ENCODE measurements around the gene WIPF2. TPM values are rescaled to one million over a fixed set of nuclear protein-coding genes. Genes with fewer than 3 reads are reported as not detected.

WIPF2 gene
- total RNA-seq, 1 experiment from 2014 or later, result 6.0 TPM

DNA sequence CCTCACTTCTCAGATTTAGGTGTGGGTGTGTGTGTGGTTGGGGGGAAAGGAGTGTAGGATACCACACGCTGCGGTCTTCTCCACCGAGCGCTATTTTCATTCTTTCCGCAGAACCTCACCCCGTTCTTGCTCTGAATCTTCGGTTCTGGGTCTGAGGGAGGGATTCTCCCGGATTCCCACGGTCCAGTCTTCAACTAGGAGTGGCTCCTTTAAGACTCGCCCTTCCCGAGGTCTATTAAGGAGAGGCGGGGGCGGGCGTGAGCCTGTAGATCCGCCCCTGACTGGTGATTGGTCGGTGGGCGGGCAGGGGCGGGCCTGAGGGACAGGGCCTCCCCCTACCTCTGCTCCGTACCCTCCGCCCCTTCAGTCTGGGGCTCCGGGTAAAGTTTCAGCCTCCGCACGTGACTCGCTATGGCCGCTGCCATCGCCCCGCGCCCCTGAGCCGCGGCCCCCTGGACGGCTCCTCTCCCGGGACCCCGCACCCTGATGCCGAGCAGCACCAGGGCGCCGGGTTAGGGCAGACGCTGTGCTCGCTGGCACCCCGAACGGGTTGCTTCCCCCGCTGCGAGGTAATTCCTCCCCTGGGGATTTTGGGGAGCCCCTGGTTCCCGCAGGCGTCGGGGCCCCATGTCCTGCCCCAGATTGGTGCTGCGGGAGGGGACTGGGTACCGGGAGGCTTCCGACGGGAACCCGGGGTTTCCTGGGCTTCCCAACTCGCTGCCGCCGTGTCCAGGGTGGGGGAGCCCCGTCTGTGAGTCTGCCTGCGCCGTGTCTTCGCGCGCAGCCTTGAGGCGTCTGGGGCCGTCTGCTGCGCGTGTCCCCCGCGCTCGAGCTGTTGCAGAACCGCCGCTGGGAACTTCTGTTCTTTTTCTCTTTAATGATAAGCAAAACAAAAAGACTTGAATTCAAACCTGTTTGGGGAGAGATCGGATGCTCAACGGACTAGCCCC lies 99.1 kb downstream of the WIPF2 start:
- Histone ChIP-seq H3K79me2 (ENCODE audit: low read length) (peaks cover 54% of the 10 kb centered on the region), H3K4me3 (ENCODE audit: low read length) (peak overlapping the region; percentile 99), H3F3A (ENCODE audit: low read length, unreplicated experiment) (no peaks in the 10 kb centered on the region), H3K4me2 (ENCODE audit: low read length) (peak overlapping the region; percentile 93), H3K27ac (ENCODE audit: low read length) (peak overlapping the region; percentile 83), H4K20me1 (ENCODE audit: low read length) (peaks cover 10% of the 10 kb centered on the region; the same call in 1 of the 2 replicates), H3K9me3 (ENCODE audit: low read length) (no peaks in the 10 kb centered on the region), H3K9me2 (replicated peaks; ENCODE audit: low read length) (no peaks in the 10 kb centered on the region), H3K9ac (ENCODE audit: low read length) (peak overlapping the region; percentile 95), H2AFZ (ENCODE audit: low read length) (peak overlapping the region; percentile 76), H3K36me3 (ENCODE audit: low read depth, low read length) (no peaks in the 10 kb centered on the region), H3K27me3 (ENCODE audit: low read length) (no peaks in the 10 kb centered on the region), H3K4me1 (ENCODE audit: insufficient read depth, low read length) (peaks cover 74% of the 10 kb centered on the region)
- ChIA-PET CTCF (interaction anchor here (0.5 to 0.6 kb wide), 4 partner anchors 41 to 677 kb away, joined by 3 to 5 read pairs (median 4); partner anchors contain the start of genes NR1D1 and WIPF2), POLR2A (ENCODE audit: unreplicated experiment) (no interaction called here)
- intact Hi-C loops (cut with micrococcal nuclease), result loop anchor here (2.0 kb wide), 1 partner anchor 23 kb away; no protein-coding TSS in a partner anchor
- ATAC-seq (peak; percentile 69), DNase-seq (peak; percentile 91)
- TF ChIP-seq, protein P1, sequence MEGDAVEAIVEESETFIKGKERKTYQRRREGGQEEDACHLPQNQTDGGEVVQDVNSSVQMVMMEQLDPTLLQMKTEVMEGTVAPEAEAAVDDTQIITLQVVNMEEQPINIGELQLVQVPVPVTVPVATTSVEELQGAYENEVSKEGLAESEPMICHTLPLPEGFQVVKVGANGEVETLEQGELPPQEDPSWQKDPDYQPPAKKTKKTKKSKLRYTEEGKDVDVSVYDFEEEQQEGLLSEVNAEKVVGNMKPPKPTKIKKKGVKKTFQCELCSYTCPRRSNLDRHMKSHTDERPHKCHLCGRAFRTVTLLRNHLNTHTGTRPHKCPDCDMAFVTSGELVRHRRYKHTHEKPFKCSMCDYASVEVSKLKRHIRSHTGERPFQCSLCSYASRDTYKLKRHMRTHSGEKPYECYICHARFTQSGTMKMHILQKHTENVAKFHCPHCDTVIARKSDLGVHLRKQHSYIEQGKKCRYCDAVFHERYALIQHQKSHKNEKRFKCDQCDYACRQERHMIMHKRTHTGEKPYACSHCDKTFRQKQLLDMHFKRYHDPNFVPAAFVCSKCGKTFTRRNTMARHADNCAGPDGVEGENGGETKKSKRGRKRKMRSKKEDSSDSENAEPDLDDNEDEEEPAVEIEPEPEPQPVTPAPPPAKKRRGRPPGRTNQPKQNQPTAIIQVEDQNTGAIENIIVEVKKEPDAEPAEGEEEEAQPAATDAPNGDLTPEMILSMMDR (conservative IDR thresholded peaks at IDR 0.05; ENCODE audit: low read depth, low read length), result no peak
- TF ChIP-seq EZH2phosphoT487 (IDR thresholded peaks at IDR 0.05; ENCODE audit: borderline replicate concordance, low read length) (no peak), EZH2 (IDR thresholded peaks at IDR 0.05; ENCODE audit: low read length, unreplicated experiment) (no peak)
- TSS peak; percentile 48 for BruUV-seq (replicated peaks)

DNA sequence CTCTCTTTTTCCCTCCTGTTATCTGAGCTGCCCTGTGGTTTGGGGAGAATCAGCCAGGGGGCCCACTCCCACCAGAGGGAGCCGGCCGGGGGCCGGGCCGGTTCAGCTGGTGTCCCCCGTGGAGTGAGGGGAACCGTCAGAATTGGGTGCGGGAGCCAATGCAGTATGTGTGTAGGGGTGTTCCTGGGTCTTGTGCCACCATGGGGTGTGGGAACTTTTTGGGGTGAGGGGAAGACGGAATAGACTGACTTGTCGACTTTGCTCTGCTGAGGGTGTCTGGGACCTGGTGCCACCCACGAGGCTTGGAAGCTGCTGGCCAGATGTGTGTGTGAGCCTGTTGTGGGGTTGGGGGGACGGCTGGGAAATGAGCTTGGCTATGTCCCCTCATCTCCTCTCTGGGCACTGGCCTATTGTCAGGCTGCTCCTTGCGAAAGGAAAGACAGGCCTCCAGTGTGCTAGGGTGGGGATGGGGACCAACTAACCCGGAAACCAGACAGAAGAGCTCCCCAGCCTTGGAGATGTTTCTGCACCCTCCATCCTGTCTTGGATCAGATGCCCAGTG lies 99.8 kb downstream of the WIPF2 start:
- H4K20me1 ChIP-seq (ENCODE audit: low read length), result peaks cover 10% of the 10 kb centered on the region; the same call in 1 of the 2 replicates
- ChIA-PET POLR2A (ENCODE audit: unreplicated experiment) (interaction anchor here (0.6 kb wide), 1 partner anchor 22 kb away, joined by 3 read pairs; no protein-coding TSS in a partner anchor), CTCF (interaction anchor here (0.5 kb wide), 2 partner anchors 40 to 218 kb away, joined by 4 read pairs; partner anchors contain the start of gene NR1D1)
- H3K9me2 ChIP-seq (replicated peaks; ENCODE audit: low read length), result no peaks in the 10 kb centered on the region
- H2AFZ ChIP-seq (ENCODE audit: low read length), result no peak overlapping the region
- DNase-seq, result no peak
- ATAC-seq, result no peak
- intact Hi-C loops (cut with micrococcal nuclease), result no loop called here
- no peaks in the 10 kb centered on the region for H3K9me3 ChIP-seq (ENCODE audit: low read length)
- TF ChIP-seq, protein P1 (conservative IDR thresholded peaks at IDR 0.05; ENCODE audit: low read depth, low read length), result no peak
- TF ChIP-seq EZH2 (IDR thresholded peaks at IDR 0.05; ENCODE audit: low read length, unreplicated experiment), result no peak
- TF ChIP-seq EZH2phosphoT487 (IDR thresholded peaks at IDR 0.05; ENCODE audit: borderline replicate concordance, low read length), result no peak
- no peaks in the 10 kb centered on the region for H3K36me3 ChIP-seq (ENCODE audit: low read depth, low read length)
- peak overlapping the region; percentile 93 for H3K4me2 ChIP-seq (ENCODE audit: low read length)
- H3K27me3 ChIP-seq (ENCODE audit: low read length), result no peaks in the 10 kb centered on the region
- no peaks in the 10 kb centered on the region for H3F3A ChIP-seq (ENCODE audit: low read length, unreplicated experiment)
- no TSS peak for BruUV-seq (replicated peaks)
- peaks cover 74% of the 10 kb centered on the region for H3K4me1 ChIP-seq (ENCODE audit: insufficient read depth, low read length)
- H3K79me2 ChIP-seq (ENCODE audit: low read length), result peaks cover 62% of the 10 kb centered on the region
- no peak overlapping the region for H3K27ac ChIP-seq (ENCODE audit: low read length)
- peak overlapping the region; percentile 95 for H3K9ac ChIP-seq (ENCODE audit: low read length)
- H3K4me3 ChIP-seq (ENCODE audit: low read length), result peak overlapping the region; percentile 99
